HUES6 (cell line): ENCODE results near the gene TNN.
"Not testable (repeated sequence)": the region's sequence is repeated elsewhere in the genome, so short reads cannot be mapped to it uniquely, and the experiment has no call there.

Experiments
- H3K27ac ChIP-seq: 2 replicates; pipeline ENCODE4 v1.7.0; 2013; ENCODE audit warnings: low read depth, mild to moderate bottlenecking, low read length, inconsistent platforms
- H3K27me3 ChIP-seq: 2 replicates; pipeline ENCODE4 v1.6.1; 2013; ENCODE audit warnings: low read length; ENCODE audit not compliant: control insufficient read depth, insufficient read depth
- H3K36me3 ChIP-seq: 2 replicates; pipeline ENCODE4 v1.6.1; 2013; ENCODE audit warnings: low read length; ENCODE audit not compliant: control insufficient read depth, insufficient read depth
- H3K4me1 ChIP-seq: 2 replicates; pipeline ENCODE4 v1.6.1; 2013; ENCODE audit warnings: low read length; ENCODE audit not compliant: control insufficient read depth, insufficient read depth
- H3K4me3 ChIP-seq: 2 replicates; pipeline ENCODE4 v1.5.1; 2013; ENCODE audit warnings: low read depth, low read length
- H3K9ac ChIP-seq: one replicate; pipeline ENCODE4 v1.6.1; 2013; ENCODE audit warnings: mild to moderate bottlenecking, low read length
- H3K9me3 ChIP-seq: 2 replicates; pipeline ENCODE4 v1.6.1; 2013; ENCODE audit warnings: low read depth, low read length; ENCODE audit not compliant: control insufficient read depth, insufficient read depth

The TNN gene

DNA sequence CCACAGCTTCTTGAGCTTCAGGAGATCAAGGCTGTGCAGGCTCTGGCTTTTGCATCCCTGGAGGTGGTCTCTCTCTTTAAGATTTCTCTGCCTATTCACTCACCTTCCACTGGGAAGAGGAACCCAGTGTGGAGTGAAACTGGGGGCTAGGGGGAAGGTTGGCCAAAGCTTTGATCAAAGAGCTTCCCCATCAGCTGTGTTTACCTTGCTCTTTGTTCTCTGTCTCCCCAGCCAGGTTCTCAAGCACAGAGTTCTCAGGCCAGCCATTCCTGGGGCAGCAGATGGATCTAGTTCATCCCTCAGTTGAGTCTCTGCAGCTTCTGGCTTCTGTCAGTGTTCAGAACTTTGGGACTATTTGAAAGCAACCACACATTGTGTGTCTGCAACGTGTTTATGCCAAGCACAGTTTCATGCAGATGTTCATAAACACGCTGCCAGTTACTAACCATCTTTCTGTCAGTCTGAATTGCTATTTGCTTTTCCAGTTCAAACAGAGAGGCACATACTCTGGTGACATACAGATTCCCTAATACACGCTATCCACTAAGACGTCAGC lies 27.2 kb upstream of the TNN start:
- Histone ChIP-seq H3K36me3 (no peaks in the 10 kb centered on the region), H3K9me3 (no peaks in the 10 kb centered on the region), H3K4me1 (peaks cover 19% of the 10 kb centered on the region), H3K27ac (no peak overlapping the region), H3K4me3 (no peak overlapping the region), H3K27me3 (no peaks in the 10 kb centered on the region), H3K9ac (no peak overlapping the region)

DNA sequence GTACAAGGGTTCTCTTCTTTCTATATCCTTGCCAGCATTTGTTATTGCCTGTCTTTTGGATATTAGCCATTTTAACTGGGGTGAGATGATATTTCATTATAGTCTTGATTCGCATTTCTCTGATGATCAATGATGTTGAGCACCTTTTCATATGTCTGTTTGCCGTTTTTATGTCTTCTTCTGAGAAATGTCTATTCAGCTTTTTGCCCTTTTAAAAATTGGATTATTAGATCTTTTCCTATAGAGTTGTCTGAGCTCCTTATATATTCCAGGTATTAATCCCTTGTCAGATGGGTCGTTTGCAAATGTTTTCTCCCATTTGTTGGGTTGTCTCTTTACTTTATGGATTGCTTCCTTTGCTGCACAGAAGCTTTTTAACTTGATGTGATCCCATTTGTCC lies 25.0 kb upstream of the TNN start:
- Histone ChIP-seq H3K4me1 (0 out of 2 replicates have a peak, but pooled peaks cover 3% of the 10 kb centered on the region), H3K4me3 (no peak overlapping the region), H3K36me3 (no peaks in the 10 kb centered on the region), H3K27ac (no peak overlapping the region), H3K27me3 (no peaks in the 10 kb centered on the region), H3K9ac (no peak overlapping the region), H3K9me3 (no peaks in the 10 kb centered on the region)

DNA sequence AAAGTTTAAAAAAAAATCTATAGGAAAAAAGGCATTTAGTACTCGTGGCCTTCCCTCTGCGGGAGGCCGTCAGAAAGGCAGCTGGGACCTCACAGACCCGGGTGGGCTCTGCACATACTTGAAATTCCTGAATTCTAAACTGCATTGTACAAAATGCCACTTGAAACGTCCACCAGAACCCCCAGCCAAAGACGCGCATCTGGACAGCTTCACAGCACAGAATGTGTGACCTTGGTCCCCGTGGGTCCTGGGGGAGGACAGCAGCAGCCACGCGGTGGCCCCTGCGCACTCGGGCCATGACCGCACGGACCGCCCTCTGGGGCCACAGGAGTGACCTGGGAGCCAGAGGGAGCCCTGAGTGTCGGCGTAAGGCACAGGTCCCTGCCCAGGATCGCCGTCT lies 23.8 kb upstream of the TNN start:
- Histone ChIP-seq H3K27ac (no peak overlapping the region), H3K9me3 (no peaks in the 10 kb centered on the region), H3K4me1 (0 out of 2 replicates have a peak, but pooled peaks cover 3% of the 10 kb centered on the region)

DNA sequence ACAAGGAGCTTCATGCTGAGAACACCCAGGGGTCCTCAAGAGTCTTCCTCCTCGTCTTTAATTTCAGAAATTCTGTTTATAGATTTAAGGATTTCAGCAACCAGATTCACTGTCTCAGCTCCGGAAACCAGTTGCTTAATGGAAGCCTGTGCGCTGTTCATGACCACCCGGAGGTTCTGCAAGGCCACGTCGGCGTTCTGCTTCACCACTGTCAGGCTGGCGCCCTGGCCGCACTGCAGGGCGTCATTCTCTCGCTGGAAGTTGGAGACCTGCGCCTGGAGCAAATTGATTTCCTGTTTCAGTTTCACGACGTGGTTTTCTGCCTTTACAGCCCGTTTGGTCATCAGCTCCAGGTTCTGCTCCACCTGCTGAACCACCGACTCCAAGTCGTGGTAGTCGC lies 23.0 kb upstream of the TNN start:
- H3K36me3 ChIP-seq, H3K4me3 ChIP-seq, H3K9ac ChIP-seq, H3K9me3 ChIP-seq, H3K4me1 ChIP-seq, H3K27ac ChIP-seq, H3K27me3 ChIP-seq: not testable (repeated sequence)

More for the DNA sequence above, 23.8 kb upstream of the TNN start:
- H3K9ac ChIP-seq, result no peak overlapping the region
- no peaks in the 10 kb centered on the region for H3K27me3 ChIP-seq
- no peak overlapping the region for H3K4me3 ChIP-seq
- H3K36me3 ChIP-seq, result no peaks in the 10 kb centered on the region

DNA sequence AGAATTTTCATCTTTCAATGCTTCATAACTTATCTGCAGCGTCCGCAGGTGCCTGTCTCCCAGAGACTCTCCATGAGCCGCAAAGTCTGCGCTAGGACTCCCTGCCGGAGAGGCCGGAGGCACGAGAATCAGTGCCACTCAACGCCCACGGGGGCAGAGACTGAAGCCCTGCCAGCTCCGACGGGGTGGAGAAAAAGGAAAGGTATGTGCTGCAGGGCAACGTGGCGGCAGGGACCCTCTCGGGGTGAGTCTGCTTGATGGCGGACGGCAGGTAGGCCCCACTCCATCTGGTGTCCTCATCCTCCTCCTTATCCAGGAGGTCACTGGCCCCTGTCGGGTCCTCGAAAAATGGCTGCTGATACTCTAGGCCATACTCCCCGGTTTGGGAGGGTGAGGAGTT lies 22.5 kb upstream of the TNN start:
- Histone ChIP-seq H3K27ac (no peak overlapping the region), H3K9ac (no peak overlapping the region), H3K36me3 (no peaks in the 10 kb centered on the region), H3K9me3 (no peaks in the 10 kb centered on the region), H3K27me3 (no peaks in the 10 kb centered on the region), H3K4me1 (0 out of 2 replicates have a peak, but pooled peaks cover 3% of the 10 kb centered on the region), H3K4me3 (no peak overlapping the region)

DNA sequence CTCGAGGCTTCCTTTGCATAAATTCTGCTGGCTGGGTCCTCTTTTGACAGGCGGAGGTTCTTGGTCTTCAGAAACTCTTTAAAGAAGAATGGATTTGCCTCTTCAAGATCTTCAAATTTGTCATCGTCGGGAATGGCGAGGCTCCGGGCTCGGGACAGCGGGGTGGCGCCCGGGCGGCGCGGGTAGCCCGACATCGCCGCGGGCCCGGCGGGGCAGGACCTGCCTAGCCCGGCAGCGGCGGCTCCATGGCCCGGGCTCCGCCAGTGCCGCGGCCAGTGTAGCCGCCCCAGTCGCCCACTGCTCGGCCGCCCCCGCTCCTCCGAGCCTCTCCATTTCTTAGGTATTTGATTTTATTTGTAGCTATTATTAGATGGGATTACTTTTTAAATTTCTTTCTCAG lies 22.1 kb upstream of the TNN start:
- no peak overlapping the region for H3K27ac ChIP-seq
- no peaks in the 10 kb centered on the region for H3K9me3 ChIP-seq
- 0 out of 2 replicates have a peak, but pooled peaks cover 3% of the 10 kb centered on the region for H3K4me1 ChIP-seq
- H3K36me3 ChIP-seq, result no peaks in the 10 kb centered on the region
- H3K9ac ChIP-seq, result no peak overlapping the region
- no peak overlapping the region for H3K4me3 ChIP-seq
- no peaks in the 10 kb centered on the region for H3K27me3 ChIP-seq

DNA sequence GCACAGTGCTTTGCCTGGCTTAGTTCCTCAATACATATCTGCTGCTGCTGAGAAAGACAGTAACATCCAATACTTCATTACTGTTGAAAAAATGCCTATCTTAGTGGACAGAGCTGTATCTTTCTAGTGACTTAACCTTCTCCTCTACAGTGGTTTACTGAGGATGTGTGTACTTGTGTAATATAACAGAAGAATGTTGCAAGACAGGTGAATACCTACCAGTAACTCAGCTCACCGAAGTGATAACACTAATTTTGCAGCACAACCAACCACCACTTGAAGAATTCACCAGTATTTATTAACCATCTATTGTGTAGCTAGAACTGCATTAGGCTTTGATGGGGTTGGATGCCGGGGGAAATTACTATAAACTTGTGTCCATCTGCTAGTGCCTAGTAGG lies 16.6 kb upstream of the TNN start:
- Histone ChIP-seq H3K4me3 (no peak overlapping the region), H3K27me3 (no peaks in the 10 kb centered on the region; the same call in 1 of the 2 replicates), H3K9ac (no peak overlapping the region), H3K27ac (no peak overlapping the region), H3K36me3 (no peaks in the 10 kb centered on the region), H3K9me3 (no peaks in the 10 kb centered on the region), H3K4me1 (no peaks in the 10 kb centered on the region)

DNA sequence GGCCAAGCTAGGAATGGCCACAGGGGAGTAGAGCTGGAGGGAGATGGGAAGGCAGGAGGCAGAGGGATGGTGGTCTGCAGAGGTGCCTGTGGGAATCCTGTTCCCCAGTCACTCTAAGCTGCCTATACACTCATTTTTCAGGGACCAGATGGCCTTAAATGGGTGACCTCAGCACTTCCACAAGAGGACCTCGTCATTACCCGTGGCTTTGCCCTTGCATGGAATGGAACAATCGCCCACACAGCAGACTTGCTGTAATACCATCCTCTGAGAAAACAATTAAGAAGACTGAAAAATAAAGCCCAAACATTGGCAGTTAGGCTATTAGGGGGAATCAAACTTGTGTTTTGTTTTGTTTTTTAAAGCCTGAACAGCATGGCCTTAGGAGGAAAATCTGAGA lies 12.9 kb upstream of the TNN start:
- no peak overlapping the region for H3K9ac ChIP-seq

DNA sequence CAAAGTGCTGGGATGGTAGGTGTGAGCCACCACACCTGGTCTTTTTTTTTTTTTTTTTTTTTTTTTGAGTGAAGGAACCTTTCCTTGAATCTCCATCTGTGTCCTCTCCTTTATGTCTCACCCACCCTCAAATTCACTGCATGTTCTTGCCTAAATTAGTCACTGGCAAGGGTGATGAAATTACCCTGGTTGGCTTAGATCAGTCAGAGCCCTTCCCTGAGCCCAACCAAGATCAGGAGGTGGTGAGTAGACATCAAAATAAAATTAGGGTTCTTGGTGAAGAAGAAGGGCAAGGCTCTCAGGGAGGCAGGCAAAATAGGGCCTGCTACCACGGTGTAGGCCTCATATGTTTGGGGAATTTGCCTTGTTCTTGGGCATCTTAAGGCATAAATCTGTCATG lies 5.3 kb upstream of the TNN start:
- no peaks in the 10 kb centered on the region for H3K4me1 ChIP-seq
- no peak overlapping the region for H3K4me3 ChIP-seq
- H3K27ac ChIP-seq, result no peak overlapping the region
- H3K27me3 ChIP-seq, result no peaks in the 10 kb centered on the region
- no peaks in the 10 kb centered on the region for H3K36me3 ChIP-seq
- no peaks in the 10 kb centered on the region for H3K9me3 ChIP-seq
- no peak overlapping the region for H3K9ac ChIP-seq

More for the DNA sequence above, 12.9 kb upstream of the TNN start:
- Histone ChIP-seq H3K36me3 (no peaks in the 10 kb centered on the region), H3K4me3 (no peak overlapping the region), H3K27ac (no peak overlapping the region), H3K4me1 (no peaks in the 10 kb centered on the region), H3K9me3 (no peaks in the 10 kb centered on the region), H3K27me3 (no peaks in the 10 kb centered on the region; the same call in 1 of the 2 replicates)

DNA sequence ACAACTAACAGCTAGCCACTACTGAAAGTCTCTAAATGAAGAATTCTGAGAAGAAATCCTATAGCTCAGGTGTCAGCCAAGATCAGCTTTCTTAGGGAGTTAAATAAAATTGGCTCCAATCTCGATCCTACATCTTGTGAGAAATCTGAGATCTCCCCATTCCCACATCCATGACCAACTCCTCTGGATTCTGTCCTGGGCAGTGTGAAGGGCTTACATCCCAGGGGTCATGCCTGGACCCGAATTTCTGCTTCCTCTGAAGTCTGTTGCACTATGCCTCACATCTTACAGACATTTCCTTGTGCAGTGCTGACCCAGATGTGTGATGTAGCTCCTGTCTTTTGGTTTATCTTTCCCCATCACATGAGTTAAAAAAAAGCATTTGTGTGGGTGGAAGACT lies 4.8 kb upstream of the TNN start:
- no peaks in the 10 kb centered on the region for H3K27me3 ChIP-seq
- no peak overlapping the region for H3K27ac ChIP-seq
- no peaks in the 10 kb centered on the region for H3K36me3 ChIP-seq
- no peaks in the 10 kb centered on the region for H3K4me1 ChIP-seq
- no peaks in the 10 kb centered on the region for H3K9me3 ChIP-seq
- H3K4me3 ChIP-seq, result no peak overlapping the region
- no peak overlapping the region for H3K9ac ChIP-seq

DNA sequence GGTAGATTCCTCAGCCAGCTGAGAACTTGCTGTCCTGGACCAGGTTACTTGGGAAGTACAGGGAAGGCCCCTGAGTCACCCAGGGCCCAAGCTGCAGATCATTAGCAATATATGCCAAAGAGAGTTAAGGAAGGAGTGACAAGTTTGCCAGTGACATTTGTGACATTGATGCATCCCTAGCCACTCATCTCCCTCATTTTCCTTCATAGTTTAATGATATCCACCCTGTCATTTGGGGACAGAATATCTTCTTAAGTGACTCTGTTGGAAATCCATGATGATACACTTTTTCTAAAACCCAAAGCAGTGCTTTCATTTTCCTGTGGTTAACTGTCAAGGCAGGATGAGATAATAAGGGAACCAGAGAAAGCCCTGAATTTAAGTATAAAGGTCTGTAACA lies 3.2 kb downstream of the TNN start:
- Histone ChIP-seq H3K27me3 (no peaks in the 10 kb centered on the region), H3K9me3 (no peaks in the 10 kb centered on the region), H3K27ac (no peak overlapping the region), H3K4me1 (peaks cover 21% of the 10 kb centered on the region), H3K9ac (no peak overlapping the region), H3K4me3 (no peak overlapping the region), H3K36me3 (no peaks in the 10 kb centered on the region)
